Measurements from ENCODE around the gene LRRC57.
"Not testable (repeated sequence)": the region's sequence is repeated elsewhere in the genome, so short reads cannot be mapped to it uniquely, and the experiment has no call there.

Gene LRRC57

GRCh38 chr15:42548249-42549031 is at the start of gene LRRC57, which contains the start of gene HAUS2:
Gene LRRC57, minus strand, starts transcription at chr15:42548793. Its CDS starts 359 bp downstream, at chr15:42548434.
Gene HAUS2, plus strand, starts transcription at chr15:42548838. Its CDS starts 35 bp downstream, at chr15:42548873.
- peak; percentile 30 for DNase-seq (ENCODE audit: low read depth, low spot score)

GRCh38 chr15:42595626-42596240 is 47.1 kb upstream of the LRRC57 start:
- DNase-seq (ENCODE audit: low read depth, low spot score), result no peak

- DNase-seq (ENCODE audit: low read depth, low spot score), result no peak
These were observed 45.5 kb upstream of the LRRC57 start for GRCh38 chr15:42594095-42594494.

GRCh38 chr15:42593143-42593542 is 44.5 kb upstream of the LRRC57 start:
- DNase-seq (ENCODE audit: low read depth, low spot score), result no peak

- no peak for DNase-seq (ENCODE audit: low read depth, low spot score)
These were observed 44.1 kb upstream of the LRRC57 start for GRCh38 chr15:42592716-42593115.

- DNase-seq (ENCODE audit: low read depth, low spot score), result no peak
These were observed 42.8 kb upstream of the LRRC57 start for GRCh38 chr15:42591238-42591934.

- DNase-seq (ENCODE audit: low read depth, low spot score), result no peak
These were observed 42.1 kb upstream of the LRRC57 start for GRCh38 chr15:42590619-42591237.

GRCh38 chr15:42584031-42584765 is 35.6 kb upstream of the LRRC57 start:
- DNase-seq (ENCODE audit: low read depth, low spot score), result no peak

GRCh38 chr15:42582569-42583375 is 34.2 kb upstream of the LRRC57 start:
- no peak for DNase-seq (ENCODE audit: low read depth, low spot score)

GRCh38 chr15:42581272-42581730 is 32.7 kb upstream of the LRRC57 start:
- DNase-seq (ENCODE audit: low read depth, low spot score), result no peak

- DNase-seq (ENCODE audit: low read depth, low spot score), result no peak
These were observed 30.5 kb upstream of the LRRC57 start for GRCh38 chr15:42578984-42579537.

- no peak for DNase-seq (ENCODE audit: low read depth, low spot score)
These were observed 29.0 kb upstream of the LRRC57 start for GRCh38 chr15:42577514-42578031.

GRCh38 chr15:42576776-42577175 is 28.2 kb upstream of the LRRC57 start:
- DNase-seq (ENCODE audit: low read depth, low spot score), result no peak

GRCh38 chr15:42576040-42576594 is 27.5 kb upstream of the LRRC57 start:
- DNase-seq (ENCODE audit: low read depth, low spot score), result no peak

- peak; percentile 97 for DNase-seq (ENCODE audit: low read depth, low spot score)
These were observed 26.8 kb upstream of the LRRC57 start, which contains the start of gene STARD9 for GRCh38 chr15:42575188-42576039. Gene STARD9, plus strand, starts transcription at chr15:42575606. Its CDS starts 110 bp downstream, at chr15:42575716.

- DNase-seq (ENCODE audit: low read depth, low spot score), result no peak
These were observed 10.1 kb upstream of the LRRC57 start for GRCh38 chr15:42558739-42559138.

GRCh38 chr15:42556550-42557207 is 8.1 kb upstream of the LRRC57 start:
- DNase-seq (ENCODE audit: low read depth, low spot score), result not testable (repeated sequence)

- DNase-seq (ENCODE audit: low read depth, low spot score), result no peak
These were observed 5.0 kb upstream of the LRRC57 start for GRCh38 chr15:42553554-42553953.
